Brain microvascular endothelial cell (primary cell): ENCODE measurements around the gene GKAP1.
A peak's percentile ranks its signal among the peaks of the same experiment; 100 is the strongest.
"Not testable (repeated sequence)": the region's sequence is repeated elsewhere in the genome, so short reads cannot be mapped to it uniquely, and the experiment has no call there.

Experiments used
- DNase-seq: peaks from one replicate; pipeline ENCODE4 v3.0.0-alpha.2; 2020
- H3K27ac ChIP-seq: fragments of 250-450 bp; sonication (Bioruptor Pico); 2 replicates; pipeline ENCODE4 v1.5.1; 2020; ENCODE audit warnings: mild to moderate bottlenecking, moderate library complexity
- H3K27me3 ChIP-seq: fragments of 250-450 bp; sonication (Bioruptor Pico); replicated peaks from 2 replicates; pipeline ENCODE4 v1.5.1; 2020; ENCODE audit warnings: mild to moderate bottlenecking
- H3K36me3 ChIP-seq: fragments of 250-450 bp; sonication (Bioruptor Pico); replicated peaks from 2 replicates; pipeline ENCODE4 v1.5.1; 2020; ENCODE audit warnings: mild to moderate bottlenecking
- H3K4me3 ChIP-seq: 2 replicates; pipeline ENCODE4 v1.5.1; 2011; ENCODE audit warnings: low read depth, mild to moderate bottlenecking, control low read depth, low read length, moderate library complexity
- in situ Hi-C: cut with HindIII; loops from 2 replicates; pipeline ENCODE4 v1.10.0; 2017; ENCODE audit warnings: low sequenced_read_pairs, low pct_ligation_motif_present
- TF ChIP-seq, protein P1 (sequence below): IDR thresholded peaks from 2 replicates; pipeline ENCODE4 v1.5.1; 2011; ENCODE audit warnings: low read depth, mild to moderate bottlenecking, moderate library complexity, low read length, control low read depth, inconsistent platforms; ENCODE audit errors: missing control alignments

Gene GKAP1

GRCh38 chr9:83708515-83709158 is 108.9 kb downstream of the GKAP1 start:
- no peaks in the 10 kb centered on the region for H3K27me3 ChIP-seq
- peak; percentile 45 for DNase-seq
- TF ChIP-seq, protein P1, sequence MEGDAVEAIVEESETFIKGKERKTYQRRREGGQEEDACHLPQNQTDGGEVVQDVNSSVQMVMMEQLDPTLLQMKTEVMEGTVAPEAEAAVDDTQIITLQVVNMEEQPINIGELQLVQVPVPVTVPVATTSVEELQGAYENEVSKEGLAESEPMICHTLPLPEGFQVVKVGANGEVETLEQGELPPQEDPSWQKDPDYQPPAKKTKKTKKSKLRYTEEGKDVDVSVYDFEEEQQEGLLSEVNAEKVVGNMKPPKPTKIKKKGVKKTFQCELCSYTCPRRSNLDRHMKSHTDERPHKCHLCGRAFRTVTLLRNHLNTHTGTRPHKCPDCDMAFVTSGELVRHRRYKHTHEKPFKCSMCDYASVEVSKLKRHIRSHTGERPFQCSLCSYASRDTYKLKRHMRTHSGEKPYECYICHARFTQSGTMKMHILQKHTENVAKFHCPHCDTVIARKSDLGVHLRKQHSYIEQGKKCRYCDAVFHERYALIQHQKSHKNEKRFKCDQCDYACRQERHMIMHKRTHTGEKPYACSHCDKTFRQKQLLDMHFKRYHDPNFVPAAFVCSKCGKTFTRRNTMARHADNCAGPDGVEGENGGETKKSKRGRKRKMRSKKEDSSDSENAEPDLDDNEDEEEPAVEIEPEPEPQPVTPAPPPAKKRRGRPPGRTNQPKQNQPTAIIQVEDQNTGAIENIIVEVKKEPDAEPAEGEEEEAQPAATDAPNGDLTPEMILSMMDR, result peak; percentile 23
- peak overlapping the region; percentile 86 for H3K4me3 ChIP-seq
- H3K36me3 ChIP-seq, result no peaks in the 10 kb centered on the region
- H3K27ac ChIP-seq, result peak overlapping the region; percentile 100
- in situ Hi-C loops, result no loop called here

GRCh38 chr9:83707768-83708514 is 109.6 kb downstream of the GKAP1 start, which contains the start of gene UBQLN1:
Gene UBQLN1 (minus strand): TSS chr9:83707958. CDS start chr9:83707679, 279 bp downstream.
- TF ChIP-seq, protein P1, result no peak
- Histone ChIP-seq H3K36me3 (no peaks in the 10 kb centered on the region), H3K27me3 (no peaks in the 10 kb centered on the region), H3K4me3 (peak within 1 kb of the TSS; percentile 86), H3K27ac (peak within 1 kb of the TSS; percentile 100)
- in situ Hi-C loops, result no loop called here
- peak; percentile 88 for DNase-seq

DNA sequence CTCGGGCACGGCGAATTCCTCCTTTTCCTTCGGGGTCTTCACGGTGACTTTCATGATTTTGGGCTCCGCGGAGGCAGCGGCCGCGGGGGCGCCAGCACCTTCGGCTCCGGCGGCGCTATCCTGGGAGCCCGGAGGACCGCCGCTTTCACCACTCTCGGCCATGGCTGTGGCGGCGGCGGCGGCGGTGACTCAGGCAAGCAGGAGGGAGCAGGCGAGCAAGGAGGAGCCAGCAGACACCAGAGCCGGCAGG is 110.1 kb downstream of the GKAP1 start:
- in situ Hi-C loops, result no loop called here
- DNase-seq, result peak; percentile 75

GRCh38 chr9:83706676-83707517 is 110.7 kb downstream of the GKAP1 start:
- Histone ChIP-seq H3K36me3 (no peaks in the 10 kb centered on the region), H3K27ac (peak overlapping the region; percentile 100), H3K4me3 (peak overlapping the region; percentile 86), H3K27me3 (no peaks in the 10 kb centered on the region)
- peak; percentile 17 for DNase-seq
- in situ Hi-C loops, result no loop called here
- TF ChIP-seq, protein P1, result no peak

More for the DNA sequence above, 110.1 kb downstream of the GKAP1 start:
- no peaks in the 10 kb centered on the region for H3K27me3 ChIP-seq
- no peaks in the 10 kb centered on the region for H3K36me3 ChIP-seq
- peak overlapping the region; percentile 100 for H3K27ac ChIP-seq
- peak overlapping the region; percentile 86 for H3K4me3 ChIP-seq
- TF ChIP-seq, protein P1, result no peak

GRCh38 chr9:83705219-83705651 is 112.3 kb downstream of the GKAP1 start:
- H3K27me3 ChIP-seq, in situ Hi-C loops, H3K27ac ChIP-seq, DNase-seq, H3K4me3 ChIP-seq, H3K36me3 ChIP-seq: not testable (repeated sequence)

DNA sequence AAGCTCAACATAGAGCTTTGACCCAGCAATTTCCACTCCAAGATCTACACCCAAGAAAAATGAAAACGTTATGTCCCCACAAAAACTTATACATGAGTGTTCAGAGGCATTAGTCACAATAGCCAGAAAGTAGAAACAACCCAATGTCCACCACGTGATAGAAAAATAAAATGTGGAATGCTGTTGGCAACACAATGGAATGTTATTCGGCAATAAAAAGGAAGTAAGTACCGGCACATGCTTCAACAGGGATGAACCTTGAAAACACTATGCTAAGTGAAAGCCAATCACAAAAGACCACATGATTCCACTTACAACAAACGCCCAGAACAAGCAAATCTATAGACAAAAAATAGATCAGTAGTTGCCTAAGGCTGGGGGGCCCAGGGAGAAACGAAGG is 115.8 kb downstream of the GKAP1 start:
- no peaks in the 10 kb centered on the region for H3K36me3 ChIP-seq
- H3K27ac ChIP-seq, result peak overlapping the region; percentile 46
- peak; percentile 80 for DNase-seq

More for the DNA sequence above, 115.8 kb downstream of the GKAP1 start:
- no peak overlapping the region for H3K4me3 ChIP-seq
- in situ Hi-C loops, result no loop called here
- no peaks in the 10 kb centered on the region for H3K27me3 ChIP-seq
- TF ChIP-seq, protein P1, result no peak
